Trophoblast cell (in vitro differentiated cells and primary cell): Measurements from ENCODE around the gene CACNA1C.

Experiments used
- DNase-seq, 2 donors: peaks; one replicate each; pipeline ENCODE4 v3.0.0-alpha.2; 2016
- H2AFZ ChIP-seq: 2 replicates; pipeline ENCODE4 v1.6.1; 2013; ENCODE audit warnings: low read length, moderate library complexity, mild to moderate bottlenecking; ENCODE audit not compliant: insufficient read depth, poor library complexity
- H2AK5ac ChIP-seq: 2 replicates; pipeline ENCODE4 v1.6.1; 2013; ENCODE audit warnings: mild to moderate bottlenecking, low read length
- H2BK120ac ChIP-seq: 2 replicates; pipeline ENCODE4 v1.6.1; 2013; ENCODE audit warnings: low read length, mild to moderate bottlenecking, moderate library complexity; ENCODE audit not compliant: insufficient read depth, poor library complexity
- H2BK12ac ChIP-seq: 2 replicates; pipeline ENCODE4 v1.6.1; 2013; ENCODE audit warnings: mild to moderate bottlenecking, low read length, moderate library complexity
- H2BK5ac ChIP-seq: 2 replicates; pipeline ENCODE4 v1.6.1; 2013; ENCODE audit warnings: low read length, low read depth, moderate library complexity, mild to moderate bottlenecking; ENCODE audit not compliant: poor library complexity
- H3K14ac ChIP-seq: 2 replicates; pipeline ENCODE4 v1.6.1; 2013; ENCODE audit warnings: mild to moderate bottlenecking, low read length
- H3K18ac ChIP-seq: 2 replicates; pipeline ENCODE4 v1.6.1; 2013; ENCODE audit warnings: mild to moderate bottlenecking, low read length
- H3K23ac ChIP-seq: 2 replicates; pipeline ENCODE4 v1.6.1; 2013; ENCODE audit warnings: low read length
- H3K27ac ChIP-seq: 2 replicates; pipeline ENCODE4 v1.5.1; 2013; ENCODE audit warnings: low read depth, mild to moderate bottlenecking, inconsistent platforms, low read length, moderate library complexity
- H3K27me3 ChIP-seq: 2 replicates; pipeline ENCODE4 v1.6.1; 2013; ENCODE audit warnings: inconsistent platforms, mild to moderate bottlenecking, low read length, moderate library complexity; ENCODE audit not compliant: insufficient read depth
- H3K36me3 ChIP-seq, 2 experiments: 1 replicate in 1 of 2; 2 replicates in 1 of 2; pipeline ENCODE4 v1.6.1; 2013; ENCODE audit warnings: low read length in 2 of 2, mild to moderate bottlenecking in 2 of 2, moderate library complexity in 1 of 2; ENCODE audit not compliant: insufficient read depth in 2 of 2, control insufficient read depth in 1 of 2
- H3K4ac ChIP-seq: 2 replicates; pipeline ENCODE4 v1.6.1; 2013; ENCODE audit warnings: low read depth, mild to moderate bottlenecking, low read length, moderate library complexity
- H3K4me1 ChIP-seq, 2 experiments: 1 replicate in 1 of 2; 2 replicates in 1 of 2; pipeline ENCODE4 v1.6.1; 2013; ENCODE audit warnings: low read length in 2 of 2, mild to moderate bottlenecking in 2 of 2, moderate library complexity in 1 of 2; ENCODE audit not compliant: insufficient read depth in 2 of 2, control insufficient read depth in 1 of 2
- H3K4me2 ChIP-seq: 2 replicates; pipeline ENCODE4 v1.6.1; 2013; ENCODE audit warnings: inconsistent platforms, mild to moderate bottlenecking, low read length, moderate library complexity
- H3K4me3 ChIP-seq: 2 replicates; pipeline ENCODE4 v1.5.1; 2013; ENCODE audit warnings: mild to moderate bottlenecking, low read depth, low read length, inconsistent platforms
- H3K79me1 ChIP-seq: one replicate; pipeline ENCODE4 v1.6.1; 2013; ENCODE audit warnings: low read length
- H3K79me2 ChIP-seq: 2 replicates; pipeline ENCODE4 v1.6.1; 2013; ENCODE audit warnings: low read length, mild to moderate bottlenecking; ENCODE audit not compliant: control insufficient read depth, insufficient read depth, poor library complexity
- H3K9ac ChIP-seq: 2 replicates; pipeline ENCODE4 v1.6.1; 2013; ENCODE audit warnings: mild to moderate bottlenecking, low read length
- H3K9me3 ChIP-seq: 2 replicates; pipeline ENCODE4 v1.6.1; 2013; ENCODE audit warnings: low read depth, mild to moderate bottlenecking, control low read depth, inconsistent platforms, low read length; ENCODE audit not compliant: insufficient read depth
- H4K12ac ChIP-seq: 2 replicates; pipeline ENCODE4 v1.6.1; 2013; ENCODE audit warnings: low read depth, mild to moderate bottlenecking, low read length, moderate library complexity
- H4K8ac ChIP-seq: 2 replicates; pipeline ENCODE4 v1.6.1; 2013; ENCODE audit warnings: low read depth, mild to moderate bottlenecking, low read length, moderate library complexity
- H4K91ac ChIP-seq: one replicate; pipeline ENCODE4 v1.6.1; 2013; ENCODE audit warnings: low read depth, mild to moderate bottlenecking, low read length, moderate library complexity
- WGBS: extraction: QIAGEN DNeasy Blood & Tissue Kit; methylation state at CpG from one replicate; pipeline ENCODE4 v1.1.7; 2013; ENCODE audit warnings: missing lambda C conversion rate; ENCODE audit not compliant: insufficient read length, insufficient coverage; ENCODE audit errors: extremely low coverage; 5-methylcytosine and 5-hydroxymethylcytosine counted together

CACNA1C gene

DNA sequence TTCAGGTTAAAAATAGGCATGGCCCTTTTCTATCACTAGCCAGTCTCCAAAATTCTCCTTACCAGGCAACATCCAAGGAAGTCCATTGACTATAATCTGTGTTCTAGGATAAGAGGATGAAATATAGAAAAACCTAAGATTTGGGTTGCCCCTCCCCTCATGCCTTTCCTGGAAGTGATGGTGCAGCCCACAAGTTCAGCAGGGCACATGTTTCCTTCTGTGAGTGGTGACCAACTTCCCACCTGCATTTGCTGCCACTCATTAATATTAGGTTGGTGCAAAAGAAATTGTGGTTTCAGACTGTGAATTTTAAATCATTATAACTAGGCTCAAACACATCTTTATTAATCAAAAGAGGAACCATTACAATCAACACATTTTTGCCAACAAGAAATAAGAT lies 491.4 kb downstream of the CACNA1C start:
- Histone ChIP-seq H2BK5ac (no peak overlapping the region), H4K12ac (no peak overlapping the region), H3K4me3 (no peak overlapping the region), H3K27ac (no peak overlapping the region), H3K4me2 (no peak overlapping the region), H3K79me2 (no peaks in the 10 kb centered on the region), H3K4ac (no peak overlapping the region), H3K27me3 (no peaks in the 10 kb centered on the region), H3K36me3 (peaks cover 2 to 5% of the 10 kb centered on the region in 2 experiments), H3K79me1 (no peaks in the 10 kb centered on the region), H3K9ac (no peak overlapping the region), H3K4me1 (peaks cover 0 to 1% of the 10 kb centered on the region in 2 experiments), H2BK12ac (no peak overlapping the region), H3K18ac (no peak overlapping the region), H4K8ac (no peak overlapping the region), H3K23ac (no peak overlapping the region), H3K14ac (no peak overlapping the region), H2BK120ac (no peak overlapping the region), H2AFZ (no peak overlapping the region), H2AK5ac (no peak overlapping the region), H4K91ac (no peak overlapping the region), H3K9me3 (no peaks in the 10 kb centered on the region)
- DNase-seq, result no peak

- Histone ChIP-seq H3K36me3 (peaks cover 0 to 5% of the 10 kb centered on the region in 2 experiments), H3K27ac (no peak overlapping the region), H3K4ac (no peak overlapping the region), H4K91ac (no peak overlapping the region), H4K8ac (no peak overlapping the region), H3K4me1 (no peaks in the 10 kb centered on the region), H3K79me1 (no peaks in the 10 kb centered on the region), H2BK120ac (no peak overlapping the region), H3K23ac (no peak overlapping the region), H3K9me3 (no peaks in the 10 kb centered on the region), H3K79me2 (no peaks in the 10 kb centered on the region), H3K27me3 (no peaks in the 10 kb centered on the region), H2BK5ac (no peak overlapping the region), H2AK5ac (no peak overlapping the region), H3K4me2 (no peak overlapping the region), H2BK12ac (no peak overlapping the region), H3K18ac (no peak overlapping the region), H3K9ac (no peak overlapping the region), H4K12ac (no peak overlapping the region), H3K14ac (no peak overlapping the region), H3K4me3 (no peak overlapping the region), H2AFZ (no peak overlapping the region)
- no CpG with 5 or more reads among the region's 11 CpGs for WGBS
- no peak for DNase-seq
These were observed 494.7 kb downstream of the CACNA1C start for GRCh38 chr12:2547273-2548044.

GRCh38 chr12:2548081-2548480 lies 495.3 kb downstream of the CACNA1C start:
- H3K36me3 ChIP-seq, result peaks cover 0 to 5% of the 10 kb centered on the region in 2 experiments
- WGBS, result no CpG with 5 or more reads among the region's 2 CpGs
- H3K9ac ChIP-seq, result no peak overlapping the region
- no peak overlapping the region for H2BK5ac ChIP-seq
- H2BK12ac ChIP-seq, result no peak overlapping the region
- no peak overlapping the region for H4K91ac ChIP-seq
- no peak overlapping the region for H3K4me2 ChIP-seq
- H3K4me3 ChIP-seq, result no peak overlapping the region
- H3K14ac ChIP-seq, result no peak overlapping the region
- no peaks in the 10 kb centered on the region for H3K27me3 ChIP-seq
- no peaks in the 10 kb centered on the region for H3K4me1 ChIP-seq
- no peak overlapping the region for H3K23ac ChIP-seq
- H2BK120ac ChIP-seq, result no peak overlapping the region
- H3K4ac ChIP-seq, result no peak overlapping the region
- H3K9me3 ChIP-seq, result no peaks in the 10 kb centered on the region
- no peak overlapping the region for H3K27ac ChIP-seq
- no peaks in the 10 kb centered on the region for H3K79me1 ChIP-seq
- H3K18ac ChIP-seq, result no peak overlapping the region
- no peaks in the 10 kb centered on the region for H3K79me2 ChIP-seq
- H2AFZ ChIP-seq, result no peak overlapping the region
- no peak overlapping the region for H4K8ac ChIP-seq
- no peak for DNase-seq
- H2AK5ac ChIP-seq, result no peak overlapping the region
- H4K12ac ChIP-seq, result no peak overlapping the region

- no peak overlapping the region for H3K4ac ChIP-seq
- no peak overlapping the region for H3K9ac ChIP-seq
- no peak overlapping the region for H2AFZ ChIP-seq
- no peaks in the 10 kb centered on the region for H3K79me2 ChIP-seq
- H3K23ac ChIP-seq, result no peak overlapping the region
- H3K14ac ChIP-seq, result no peak overlapping the region
- no peak overlapping the region for H3K18ac ChIP-seq
- no peak overlapping the region for H3K27ac ChIP-seq
- no peak overlapping the region for H3K4me2 ChIP-seq
- no peaks in the 10 kb centered on the region for H3K27me3 ChIP-seq
- H3K4me3 ChIP-seq, result no peak overlapping the region
- no peak for DNase-seq
- peaks cover 3% of the 10 kb centered on the region for H3K9me3 ChIP-seq
- WGBS, result no CpG with 5 or more reads among the region's 17 CpGs
- no peak overlapping the region for H2BK12ac ChIP-seq
- no peak overlapping the region for H2AK5ac ChIP-seq
- no peaks in the 10 kb centered on the region for H3K79me1 ChIP-seq
- H4K12ac ChIP-seq, result no peak overlapping the region
- H2BK5ac ChIP-seq, result no peak overlapping the region
- no peak overlapping the region for H4K91ac ChIP-seq
- H2BK120ac ChIP-seq, result no peak overlapping the region
- peaks cover 10 to 14% of the 10 kb centered on the region in 2 experiments for H3K36me3 ChIP-seq
- H3K4me1 ChIP-seq, result no peaks in the 10 kb centered on the region
- no peak overlapping the region for H4K8ac ChIP-seq
These were observed 498.0 kb downstream of the CACNA1C start for GRCh38 chr12:2550561-2551411.
